D721Med (cell line): ENCODE results near the gene PDE11A.

Experiments used
- DNase-seq: peaks from one replicate; pipeline ENCODE4 v3.0.0; 2011; ENCODE audit warnings: low spot score; ENCODE audit not compliant: insufficient read length
- FAIRE-seq: peaks from 2 replicates; lab custom pipeline; 2011; peaks lifted over from hg19 to GRCh38; lab: Jason Lieb, UNC
- TF ChIP-seq, protein P1 (sequence below): IDR thresholded peaks from 2 replicates; pipeline ENCODE4 v1.5.1; 2012; ENCODE audit warnings: mild to moderate bottlenecking, control low read depth; ENCODE audit not compliant: insufficient read depth; ENCODE audit errors: missing control alignments

PDE11A gene

DNA sequence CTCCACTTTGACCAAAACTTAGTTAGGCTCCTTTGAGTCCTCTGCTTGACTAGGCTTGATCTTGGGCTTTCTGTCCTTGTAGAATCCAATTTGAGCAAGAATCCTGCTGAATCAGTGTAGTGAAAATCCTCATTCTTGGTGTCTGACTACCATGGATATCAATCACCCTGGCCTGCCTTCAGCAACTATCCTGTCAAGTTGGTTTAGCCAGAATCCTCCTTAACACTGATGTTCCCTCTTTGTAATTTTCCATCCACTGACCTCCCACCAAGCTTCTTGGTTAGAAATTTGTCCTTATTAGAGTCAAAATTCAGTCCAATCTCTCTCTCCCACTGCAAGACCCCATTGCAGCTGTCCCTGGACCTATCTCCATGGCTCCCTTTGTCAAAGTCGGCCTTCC, 39.2 kb upstream of the PDE11A start:
- TF ChIP-seq, protein P1, sequence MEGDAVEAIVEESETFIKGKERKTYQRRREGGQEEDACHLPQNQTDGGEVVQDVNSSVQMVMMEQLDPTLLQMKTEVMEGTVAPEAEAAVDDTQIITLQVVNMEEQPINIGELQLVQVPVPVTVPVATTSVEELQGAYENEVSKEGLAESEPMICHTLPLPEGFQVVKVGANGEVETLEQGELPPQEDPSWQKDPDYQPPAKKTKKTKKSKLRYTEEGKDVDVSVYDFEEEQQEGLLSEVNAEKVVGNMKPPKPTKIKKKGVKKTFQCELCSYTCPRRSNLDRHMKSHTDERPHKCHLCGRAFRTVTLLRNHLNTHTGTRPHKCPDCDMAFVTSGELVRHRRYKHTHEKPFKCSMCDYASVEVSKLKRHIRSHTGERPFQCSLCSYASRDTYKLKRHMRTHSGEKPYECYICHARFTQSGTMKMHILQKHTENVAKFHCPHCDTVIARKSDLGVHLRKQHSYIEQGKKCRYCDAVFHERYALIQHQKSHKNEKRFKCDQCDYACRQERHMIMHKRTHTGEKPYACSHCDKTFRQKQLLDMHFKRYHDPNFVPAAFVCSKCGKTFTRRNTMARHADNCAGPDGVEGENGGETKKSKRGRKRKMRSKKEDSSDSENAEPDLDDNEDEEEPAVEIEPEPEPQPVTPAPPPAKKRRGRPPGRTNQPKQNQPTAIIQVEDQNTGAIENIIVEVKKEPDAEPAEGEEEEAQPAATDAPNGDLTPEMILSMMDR: no peak
- FAIRE-seq (no peak), DNase-seq (no peak)

DNA sequence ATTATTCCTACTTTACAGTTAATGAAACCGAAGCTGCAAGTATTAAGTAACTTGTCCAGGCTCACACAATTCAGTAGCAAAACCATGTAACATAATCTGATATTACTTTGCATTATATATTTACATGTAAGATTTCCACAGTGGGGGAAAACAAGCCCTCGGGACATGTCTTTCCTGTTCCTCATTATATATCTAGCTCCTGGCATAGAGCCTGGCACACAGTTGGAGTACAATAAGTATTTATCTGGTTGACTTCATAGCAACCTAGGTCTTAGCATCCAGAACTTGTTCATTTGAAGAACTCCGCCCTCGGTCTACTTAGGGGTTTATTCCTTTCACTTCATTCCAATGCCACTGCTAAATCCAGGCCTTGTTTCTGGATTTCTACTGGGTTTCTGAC, 38.1 kb upstream of the PDE11A start:
- FAIRE-seq (no peak), DNase-seq (no peak)
- TF ChIP-seq, protein P1: no peak

DNA sequence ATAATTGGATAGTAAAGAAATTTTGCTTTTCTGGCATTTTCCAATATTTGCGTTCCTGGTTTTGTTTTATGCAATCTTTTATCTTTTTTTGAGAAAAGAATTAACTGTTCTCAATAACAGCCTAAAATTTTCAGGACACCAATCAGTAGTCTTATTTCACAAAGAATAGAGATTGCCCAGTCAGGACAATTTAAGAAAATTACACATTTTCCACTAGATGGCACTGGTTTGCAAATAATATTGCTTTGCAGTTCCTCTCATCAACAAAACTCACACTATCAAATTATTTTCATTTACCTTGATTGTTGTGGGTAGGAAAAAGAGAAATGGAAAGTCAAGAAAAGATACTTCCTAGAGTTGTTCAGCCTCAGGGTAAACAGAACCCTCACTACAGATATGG, 37.2 kb upstream of the PDE11A start:
- FAIRE-seq (peak; percentile 80), DNase-seq (peak; percentile 22)
- TF ChIP-seq, protein P1: peak; percentile 62

DNA sequence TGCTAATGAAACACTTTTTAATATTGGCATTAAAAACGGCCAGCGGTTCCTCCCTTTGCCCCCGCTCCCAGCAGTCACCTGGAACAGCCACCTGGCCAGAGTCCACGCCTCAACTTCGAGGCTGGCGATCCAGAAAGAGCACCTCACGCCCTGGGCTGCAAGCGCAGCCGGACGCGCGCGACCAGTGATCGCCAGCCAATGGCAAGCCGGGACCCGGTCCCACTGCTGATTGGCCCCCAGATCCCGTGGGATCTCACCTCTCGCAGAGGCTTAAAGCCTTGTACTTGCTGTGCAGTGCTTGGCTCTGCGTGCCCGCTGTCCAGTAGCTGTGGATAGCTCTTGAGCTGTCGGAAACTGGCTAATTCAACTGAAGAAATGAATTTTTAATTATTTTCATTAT, 35.6 kb upstream of the PDE11A start:
- DNase-seq: no peak
- TF ChIP-seq, protein P1: no peak
- no peak for FAIRE-seq

DNA sequence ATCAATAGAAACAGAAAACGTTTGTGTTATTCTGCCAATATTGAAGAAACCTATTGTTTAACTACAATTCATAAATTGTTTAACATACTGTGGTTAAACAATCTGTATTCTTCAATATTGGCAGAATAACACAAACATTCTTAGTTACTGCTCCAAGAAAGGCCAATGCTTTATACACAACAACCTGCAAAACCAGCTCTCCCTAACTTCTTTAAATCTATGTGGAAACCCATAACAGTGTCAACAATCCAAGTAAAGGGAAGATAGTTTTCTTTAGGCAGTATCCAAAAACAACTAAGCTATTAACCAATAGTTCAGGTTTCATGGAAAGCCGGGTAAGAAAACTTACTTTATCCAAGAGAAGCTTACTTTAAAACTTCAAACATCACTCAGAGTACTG, 33.5 kb upstream of the PDE11A start:
- TF ChIP-seq, protein P1: no peak
- no peak for FAIRE-seq
- DNase-seq: no peak

DNA sequence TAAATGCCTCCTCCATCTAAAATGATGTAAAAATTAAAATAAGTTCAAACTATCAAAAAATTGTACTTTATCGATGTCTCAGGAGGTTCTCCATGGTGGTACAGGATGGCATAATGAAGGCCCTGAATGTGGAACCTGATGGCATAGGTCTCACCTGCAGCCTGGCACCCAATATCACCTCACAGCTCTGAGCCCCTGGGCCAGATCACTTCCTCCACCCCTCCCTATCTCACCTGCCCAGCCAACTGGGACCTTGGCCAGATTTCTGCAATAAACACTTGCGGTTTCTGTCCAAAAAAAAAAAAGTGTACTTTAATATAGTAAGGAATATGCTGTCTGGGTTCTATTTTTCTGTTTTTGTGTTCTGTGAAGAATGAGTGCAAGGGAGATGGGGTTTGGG, 33.0 kb upstream of the PDE11A start:
- DNase-seq (no peak), FAIRE-seq (no peak)

DNA sequence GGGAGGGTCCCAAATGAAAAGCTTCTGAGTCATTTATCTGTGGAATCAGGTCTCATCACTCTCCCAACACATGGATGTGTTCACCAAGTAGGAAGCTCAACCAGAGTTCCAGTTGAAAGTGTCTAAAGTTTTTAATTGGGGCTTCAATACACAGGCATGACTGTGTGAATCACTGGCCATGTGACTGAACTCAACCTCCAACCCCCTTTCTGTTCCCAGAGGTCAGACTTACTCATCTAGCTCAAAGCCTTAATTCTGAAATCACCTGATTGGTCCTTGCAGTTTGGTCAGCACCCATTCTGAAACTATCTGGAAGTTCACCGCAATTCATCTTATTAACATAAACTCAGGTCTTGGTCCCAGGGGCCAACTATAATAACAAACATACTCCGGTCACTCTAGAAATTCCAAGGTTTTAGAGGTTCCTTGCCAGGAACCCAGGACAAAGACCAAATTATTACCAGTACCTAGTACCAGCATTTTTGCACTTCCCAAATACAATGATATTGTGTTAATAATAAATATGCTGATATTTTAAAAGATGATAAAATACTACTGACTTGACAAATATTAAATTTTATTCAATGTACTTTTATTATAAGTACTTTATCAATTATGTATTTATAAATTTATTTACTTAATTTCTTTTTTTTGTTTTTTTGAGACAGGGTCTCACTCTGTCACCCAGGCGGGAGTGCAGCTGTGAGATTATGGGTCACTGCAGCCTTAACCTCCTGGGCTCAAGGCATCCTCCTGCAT, 28.9 kb upstream of the PDE11A start:
- FAIRE-seq (no peak), DNase-seq (no peak)
- TF ChIP-seq, protein P1: no peak

More for the DNA sequence above, 33.0 kb upstream of the PDE11A start:
- TF ChIP-seq, protein P1: no peak
